ENCODE results near the gene PPHLN1. TPM values are rescaled to one million over a fixed set of nuclear protein-coding genes. Genes with fewer than 3 reads are reported as not detected.

Gene PPHLN1
- total RNA-seq, 6 experiments from 2014 or later: 15.8 to 33.0 (median 21.5) TPM

- Histone ChIP-seq H3K27me3 (no peaks in the 10 kb centered on the region), H3K4me1 (no peaks in the 10 kb centered on the region), H3K9me3 (no peaks in the 10 kb centered on the region), H3K4me3 (no peak overlapping the region), H3K27ac (no peak overlapping the region), H3K36me3 (peaks cover 0 to 6% (median 0%) of the 10 kb centered on the region in 4 donors)
- DNase-seq (no peak), ATAC-seq (no peak)
- intact Hi-C loops (cut with DNase I): no loop called here
- 99% methylated on average over 7 of the region's 11 CpGs for WGBS (ENCODE audit: insufficient coverage, low coverage, low lambda C conversion rate, missing lambda C conversion rate)
- TF ChIP-seq CTCF (IDR thresholded peaks at IDR 0.05): no peak
- TF ChIP-seq POLR2A (IDR thresholded peaks at IDR 0.05): no peak
These were observed 114.6 kb downstream of the PPHLN1 start for GRCh38 chr12:42440608-42441007.

GRCh38 chr12:42442311-42442759 lies 116.4 kb downstream of the PPHLN1 start:
- no peaks in the 10 kb centered on the region for H3K27me3 ChIP-seq
- 90% methylated on average over 19 of the region's 19 CpGs for WGBS (ENCODE audit: insufficient coverage, low coverage, low lambda C conversion rate, missing lambda C conversion rate)
- peaks cover 0 to 13% (median 4%) of the 10 kb centered on the region in 4 donors for H3K36me3 ChIP-seq
- H3K4me3 ChIP-seq: no peak overlapping the region
- no peak for TF ChIP-seq POLR2A (IDR thresholded peaks at IDR 0.05)
- TF ChIP-seq CTCF (IDR thresholded peaks at IDR 0.05): no peak
- no peaks in the 10 kb centered on the region for H3K4me1 ChIP-seq
- no peak for DNase-seq
- intact Hi-C loops (cut with DNase I): no loop called here
- no peak overlapping the region for H3K27ac ChIP-seq
- ATAC-seq: no peak
- H3K9me3 ChIP-seq: no peaks in the 10 kb centered on the region

- Histone ChIP-seq H3K4me3 (no peak overlapping the region), H3K9me3 (no peaks in the 10 kb centered on the region), H3K27ac (no peak overlapping the region), H3K36me3 (peaks cover 0 to 13% (median 4%) of the 10 kb centered on the region in 4 donors), H3K4me1 (no peaks in the 10 kb centered on the region), H3K27me3 (no peaks in the 10 kb centered on the region)
- WGBS (ENCODE audit: insufficient coverage, low coverage, low lambda C conversion rate, missing lambda C conversion rate): 83% methylated on average over 7 of the region's 8 CpGs
- no peak for TF ChIP-seq CTCF (IDR thresholded peaks at IDR 0.05)
- TF ChIP-seq POLR2A (IDR thresholded peaks at IDR 0.05): no peak
- ATAC-seq: no peak
- no peak for DNase-seq
- intact Hi-C loops (cut with DNase I): no loop called here
These were observed 116.9 kb downstream of the PPHLN1 start for GRCh38 chr12:42442888-42443287.

- no peak for DNase-seq
- intact Hi-C loops (cut with DNase I): no loop called here
- Histone ChIP-seq H3K36me3 (peaks cover 0 to 15% (median 4%) of the 10 kb centered on the region in 4 donors), H3K27ac (no peak overlapping the region), H3K4me3 (no peak overlapping the region), H3K9me3 (no peaks in the 10 kb centered on the region), H3K27me3 (no peaks in the 10 kb centered on the region), H3K4me1 (no peaks in the 10 kb centered on the region)
- no peak for ATAC-seq
- no peak for TF ChIP-seq POLR2A (IDR thresholded peaks at IDR 0.05)
- no peak for TF ChIP-seq CTCF (IDR thresholded peaks at IDR 0.05)
- WGBS (ENCODE audit: insufficient coverage, low coverage, low lambda C conversion rate, missing lambda C conversion rate): 92% methylated on average over 7 of the region's 7 CpGs
These were observed 118.4 kb downstream of the PPHLN1 start for GRCh38 chr12:42444192-42444943.
